Activated CD4-positive, alpha-beta T cell treated with anti-CD3 and anti-CD28 coated beads for 4 hours (primary cell): ENCODE data around the gene TNS3.

Source experiments
- DNase-seq, 2 donors: peaks; one replicate each; pipeline ENCODE4 v3.0.0-alpha.2; 2020

Gene TNS3

DNA sequence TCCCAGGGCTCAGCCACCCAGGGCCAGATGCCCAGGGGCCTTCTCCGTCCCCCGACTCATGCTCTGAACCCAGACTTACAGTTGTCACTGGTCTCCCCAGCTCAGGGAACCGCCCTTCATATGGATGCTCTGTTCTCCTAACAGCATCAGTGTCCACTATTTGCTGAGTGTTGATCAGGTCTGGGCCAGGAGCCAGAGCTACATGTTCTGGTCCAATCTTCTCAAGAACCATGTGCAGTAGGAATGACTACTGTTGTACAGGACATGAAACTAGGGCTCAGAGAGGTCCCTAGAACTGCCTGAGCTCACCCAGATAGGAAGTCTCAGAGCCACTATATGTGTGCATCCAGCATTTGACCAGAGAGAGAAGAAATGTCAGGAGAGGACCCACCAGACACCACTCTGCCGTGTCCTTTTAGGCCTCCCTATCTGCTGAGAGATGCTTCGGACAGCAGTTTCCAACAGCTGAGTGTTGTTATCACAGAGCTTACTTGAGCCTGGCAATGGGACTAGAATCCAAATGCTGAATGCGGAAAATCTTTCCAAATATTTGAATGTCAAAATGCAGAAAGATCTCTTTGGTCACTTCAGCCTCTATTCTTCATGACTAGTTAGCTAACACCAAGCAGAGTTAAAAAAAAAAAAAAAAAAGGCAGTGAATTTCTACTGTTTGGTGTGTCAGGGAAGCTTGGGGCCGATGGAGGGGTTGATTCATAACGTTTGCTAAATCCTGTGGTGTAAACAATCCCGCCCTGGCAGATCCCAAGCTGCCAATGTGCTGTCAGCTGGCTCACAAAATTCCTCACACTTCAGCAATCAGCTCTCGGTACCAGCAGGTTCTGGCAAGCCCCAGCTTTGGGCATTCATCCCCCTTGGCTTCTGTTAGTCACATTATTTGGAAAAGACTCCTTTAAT lies 246.1 kb downstream of the TNS3 start:
- DNase-seq, result no peak

DNA sequence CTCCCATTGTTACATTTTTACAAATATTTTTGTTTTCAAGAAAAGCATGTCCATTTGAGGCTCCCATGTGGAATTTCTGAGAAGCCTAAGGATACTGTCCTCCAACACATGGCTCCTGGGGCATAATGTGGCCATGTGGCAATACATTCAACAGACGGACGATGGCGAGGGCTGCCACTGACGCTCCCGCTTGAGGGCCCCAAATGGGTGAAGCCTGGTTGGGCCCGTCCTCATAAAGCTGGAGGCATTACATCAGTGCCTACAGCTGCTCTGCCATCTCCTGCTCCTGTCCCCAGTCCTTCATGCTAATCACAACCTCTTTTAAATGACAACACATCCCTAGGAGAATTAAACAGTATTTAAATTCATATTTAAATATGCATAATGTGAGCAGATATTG lies 246.8 kb downstream of the TNS3 start:
- DNase-seq, result no peak

DNA sequence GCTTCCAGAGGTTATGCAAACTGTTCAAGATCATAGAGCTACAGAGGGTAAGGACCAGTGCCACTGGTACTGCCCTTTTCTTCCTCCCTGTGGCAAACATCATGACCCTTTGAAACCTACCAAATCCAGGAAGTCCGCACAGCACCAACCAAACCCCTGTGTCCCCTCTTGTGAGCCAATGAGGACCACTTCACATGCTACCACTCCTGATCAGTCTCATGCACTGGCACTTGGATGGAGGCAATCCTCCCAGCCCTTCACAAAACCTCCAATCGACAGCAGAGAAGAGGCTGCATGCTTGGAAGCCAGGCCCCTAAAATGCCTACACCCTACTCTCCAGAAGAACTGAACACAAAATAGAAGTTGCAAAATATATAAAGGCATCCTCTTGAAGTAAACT lies 248.0 kb downstream of the TNS3 start:
- DNase-seq, result no peak

DNA sequence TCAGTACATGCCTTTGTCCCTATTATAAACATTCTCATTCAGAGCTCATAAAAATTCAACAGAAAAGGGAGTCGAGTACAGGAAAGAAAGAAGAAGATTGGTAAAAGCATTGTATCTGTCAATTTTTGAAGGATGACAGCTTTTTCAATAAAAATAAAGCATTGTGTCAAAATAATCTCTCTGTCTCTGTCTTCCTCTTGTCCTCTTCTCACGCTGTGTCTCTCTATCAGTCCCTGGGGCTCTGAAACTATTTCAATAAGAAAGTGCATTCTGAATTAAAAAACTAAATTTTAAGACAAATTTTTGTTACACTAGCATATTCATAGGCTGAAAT lies 248.4 kb downstream of the TNS3 start:
- DNase-seq, result no peak

DNA sequence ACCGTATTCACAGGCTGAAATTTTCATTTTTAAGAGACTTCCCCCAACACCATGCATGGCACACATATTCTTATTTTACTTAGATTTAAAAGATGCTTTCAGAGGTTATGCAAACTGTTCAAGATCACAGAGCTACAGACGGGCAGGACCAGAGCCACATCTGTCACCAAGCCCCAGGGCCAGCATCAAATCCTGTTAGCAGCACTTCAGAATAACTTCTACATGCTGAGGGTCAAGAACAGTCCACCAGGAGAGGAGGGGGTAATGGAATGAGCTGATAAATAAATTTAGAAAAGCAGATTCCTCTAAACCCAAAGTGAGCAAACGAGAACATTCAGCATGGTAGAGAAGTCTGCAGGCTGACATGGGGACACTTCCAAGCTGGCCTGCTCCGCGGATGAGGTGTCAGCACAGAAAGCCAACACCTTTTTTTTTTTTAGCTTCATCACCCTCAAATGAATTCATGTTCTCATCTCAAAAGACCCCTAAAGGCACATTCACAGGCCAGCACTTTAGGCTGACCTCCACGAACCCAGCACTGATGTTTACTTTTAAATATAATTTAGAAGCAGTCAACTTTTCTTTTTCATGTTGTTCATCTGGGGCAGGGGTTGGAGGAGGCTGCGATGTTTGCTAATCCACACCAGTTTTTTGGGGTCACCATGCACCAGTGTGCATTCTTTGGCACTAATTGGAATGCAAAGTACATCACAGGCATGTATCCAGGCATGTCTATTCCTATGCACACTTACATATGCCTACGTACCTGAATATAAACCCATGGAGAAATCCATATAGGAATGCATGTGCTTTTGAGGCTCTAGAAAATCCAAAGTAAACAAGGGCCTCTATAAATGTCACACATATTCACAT lies 249.0 kb downstream of the TNS3 start:
- DNase-seq, result no peak

DNA sequence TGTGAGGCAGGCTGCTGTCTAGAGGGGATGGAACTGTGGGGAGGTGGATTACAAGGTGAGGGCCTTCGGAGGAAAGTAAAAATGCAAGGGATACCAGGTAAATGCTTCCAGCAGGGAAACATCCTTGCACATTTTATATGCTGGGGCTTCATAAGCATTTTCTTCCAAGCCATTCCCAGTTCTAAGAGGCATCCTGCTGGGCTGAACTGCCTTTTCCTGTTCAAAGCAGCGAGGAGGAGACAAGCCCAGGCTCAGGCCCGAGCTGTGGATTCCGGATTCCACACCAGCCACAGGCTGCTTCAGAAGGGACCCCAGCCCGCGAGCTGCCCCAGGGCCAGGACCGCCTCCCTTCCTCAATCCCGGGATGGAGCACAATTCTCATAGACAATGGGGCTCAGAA lies 249.7 kb downstream of the TNS3 start:
- DNase-seq, result no peak

DNA sequence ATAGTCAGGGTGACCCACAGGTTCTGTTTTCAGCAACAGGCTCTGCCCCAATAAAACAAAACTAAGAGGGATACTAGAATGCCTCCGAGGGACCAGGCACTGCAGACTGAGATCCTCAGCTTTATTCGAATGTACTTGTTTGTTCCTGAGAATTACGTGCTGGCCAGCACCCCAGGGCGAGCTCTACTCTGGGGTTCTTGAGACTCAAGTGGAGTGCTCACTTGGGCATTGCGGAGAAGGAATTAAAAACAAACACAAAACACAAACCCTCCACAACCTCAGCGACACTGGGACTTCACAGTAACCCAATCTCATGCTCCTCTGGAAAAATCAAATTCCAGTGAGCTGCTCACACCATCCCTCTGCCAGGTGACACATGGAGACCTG lies 250.7 kb downstream of the TNS3 start:
- DNase-seq, result no peak

DNA sequence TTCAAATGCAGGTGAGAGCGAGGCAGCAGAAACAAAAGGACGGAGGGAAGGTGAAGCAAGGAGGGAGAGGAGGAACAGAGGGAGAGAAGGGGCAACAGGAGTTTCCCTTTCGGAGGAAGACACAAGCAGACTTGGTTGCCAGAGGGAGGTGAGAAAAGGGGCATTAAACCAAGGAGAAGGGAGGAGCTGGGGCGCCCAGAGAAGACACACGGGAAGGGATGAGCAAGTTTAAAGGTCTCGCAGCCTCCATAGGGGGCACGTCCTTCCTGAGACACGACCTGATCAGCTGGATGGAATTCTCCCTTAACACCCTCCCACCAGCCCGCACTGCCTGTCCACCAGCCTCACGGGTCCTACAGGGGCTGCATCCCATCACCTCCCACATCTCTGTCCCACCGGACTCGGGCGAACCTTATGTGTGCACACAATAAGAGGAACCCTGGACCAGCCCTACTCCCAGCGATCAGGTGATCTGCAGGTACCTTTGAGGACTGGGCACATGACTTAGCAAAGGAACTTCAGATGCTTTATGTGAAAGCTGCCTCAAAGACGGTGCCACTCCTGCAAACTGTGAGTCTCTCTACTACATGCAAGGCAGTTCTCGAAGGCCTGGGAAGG lies 251.2 kb downstream of the TNS3 start:
- no peak for DNase-seq

DNA sequence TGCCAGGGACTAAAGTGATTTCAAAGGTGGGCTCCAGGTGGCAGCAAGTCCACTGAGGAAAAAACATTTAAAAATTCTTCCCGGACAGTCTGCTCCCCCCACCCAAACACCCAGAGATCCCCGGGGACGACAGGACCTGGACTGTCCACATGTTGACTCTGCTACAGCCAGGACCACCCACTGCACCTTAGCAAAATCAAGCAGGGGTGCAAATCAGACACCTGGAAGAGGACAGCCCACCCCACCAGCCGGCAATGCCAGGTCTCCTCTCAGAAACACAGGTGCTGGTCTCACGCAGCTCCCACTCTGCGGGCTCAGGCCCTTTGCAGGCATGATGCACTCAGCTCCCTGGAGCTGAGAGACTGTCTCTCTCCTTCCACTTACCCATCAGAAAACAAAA lies 251.9 kb downstream of the TNS3 start:
- no peak for DNase-seq

DNA sequence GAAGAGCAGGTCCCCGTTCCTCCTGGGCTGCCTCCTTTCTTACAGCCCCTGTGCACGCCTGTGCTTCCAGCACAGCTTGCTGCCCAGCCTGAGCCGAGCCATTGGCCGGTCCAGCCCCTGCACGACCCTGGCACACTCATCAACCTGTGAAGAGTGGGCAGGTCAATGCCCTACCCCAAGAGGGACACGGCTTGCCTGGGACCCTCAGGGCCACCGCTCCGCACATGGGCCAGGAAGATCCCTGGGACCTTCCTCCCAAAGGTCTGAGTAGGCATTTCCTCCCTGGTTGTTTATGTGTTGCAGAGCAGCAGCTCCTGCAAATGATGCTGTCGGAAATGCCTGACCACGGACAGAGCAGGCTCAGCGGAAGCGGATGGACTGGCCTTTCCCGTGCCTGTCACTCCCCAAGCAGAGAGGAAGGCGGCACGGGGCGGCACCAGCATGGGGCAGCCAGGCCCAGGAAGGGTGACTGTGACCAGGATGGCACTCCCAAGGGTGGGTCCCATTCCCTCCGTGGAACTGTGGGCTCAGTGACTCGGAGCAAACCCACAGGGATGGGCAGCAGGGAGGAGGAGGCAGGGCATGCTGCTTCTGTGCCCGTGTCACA lies 252.5 kb downstream of the TNS3 start:
- DNase-seq, result no peak

DNA sequence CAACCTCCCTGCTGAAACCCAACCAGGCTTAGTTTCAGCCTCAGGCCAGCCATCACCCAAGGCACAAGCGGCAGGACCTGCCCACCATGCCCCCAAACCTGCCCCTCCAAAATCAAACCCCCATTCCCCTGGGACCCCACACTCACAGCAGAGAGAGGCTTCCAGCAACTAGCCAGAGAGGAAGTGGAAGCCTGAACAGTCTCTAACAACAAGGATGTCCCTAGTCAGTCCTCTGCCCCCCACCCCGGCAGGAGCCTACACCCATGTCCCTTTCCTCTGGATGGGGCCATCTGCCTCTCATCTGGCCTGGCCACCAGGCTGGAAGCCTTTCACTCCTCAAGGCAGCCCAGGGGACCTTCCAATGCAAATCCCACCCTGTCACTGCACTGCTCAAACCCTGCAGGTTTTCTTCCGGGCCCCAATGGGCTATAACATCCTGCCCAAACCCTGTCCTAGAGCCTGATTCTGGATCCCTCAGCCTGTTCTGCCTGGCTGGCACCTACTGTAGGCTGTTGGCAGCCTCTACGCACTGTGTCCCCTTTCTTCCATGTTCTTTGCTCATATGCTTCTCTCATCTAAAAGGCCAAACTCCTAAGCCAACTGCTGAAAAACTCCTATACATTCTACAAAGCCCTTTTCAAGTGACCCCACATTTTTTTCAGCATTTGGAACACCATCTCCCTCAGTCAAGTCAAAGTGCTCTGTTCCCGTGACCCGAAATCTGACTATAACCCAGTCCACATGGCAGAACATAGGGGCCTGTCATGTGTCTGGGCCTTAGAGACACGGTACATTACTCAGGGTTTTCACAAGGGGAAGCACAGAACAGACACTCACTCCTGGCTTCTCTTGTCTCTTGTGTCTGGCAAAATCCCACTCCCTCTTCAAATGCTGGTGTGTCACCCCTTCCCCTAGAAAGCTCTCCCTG lies 253.3 kb downstream of the TNS3 start:
- DNase-seq, result no peak

DNA sequence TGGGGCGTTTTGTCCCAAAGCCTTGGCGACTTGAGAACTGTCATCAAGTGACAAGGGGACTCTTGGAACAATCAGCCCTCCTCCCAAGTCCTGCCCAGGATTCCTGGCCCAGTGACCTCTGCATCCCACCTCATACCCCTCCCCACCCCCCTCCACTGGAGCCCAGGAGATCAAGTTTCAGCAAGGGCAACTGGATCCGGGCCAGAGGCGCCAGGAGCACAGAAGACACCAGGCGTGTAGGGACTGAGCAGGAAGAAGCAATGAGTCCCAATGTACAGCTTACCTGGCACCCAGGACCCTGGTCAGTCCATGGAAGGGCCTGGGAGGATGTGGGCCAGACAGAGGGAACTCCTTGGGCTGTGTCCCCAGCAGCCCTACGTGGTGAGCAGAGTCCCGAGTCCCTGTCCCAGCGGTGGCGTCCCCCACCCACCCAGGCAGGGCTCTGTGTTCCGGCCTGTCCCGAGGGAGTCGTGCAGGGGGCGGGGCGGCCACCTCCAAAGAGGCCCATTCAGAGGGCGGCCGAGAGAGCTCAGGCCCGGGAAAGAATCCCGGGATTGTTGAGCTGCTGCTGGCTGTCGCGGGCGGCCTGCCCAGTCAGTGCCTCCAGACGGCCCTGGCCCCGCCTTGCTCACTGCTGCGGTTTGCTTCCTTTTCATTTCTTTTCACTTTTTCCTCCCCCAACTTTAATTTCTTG lies 254.1 kb downstream of the TNS3 start:
- DNase-seq, result no peak

DNA sequence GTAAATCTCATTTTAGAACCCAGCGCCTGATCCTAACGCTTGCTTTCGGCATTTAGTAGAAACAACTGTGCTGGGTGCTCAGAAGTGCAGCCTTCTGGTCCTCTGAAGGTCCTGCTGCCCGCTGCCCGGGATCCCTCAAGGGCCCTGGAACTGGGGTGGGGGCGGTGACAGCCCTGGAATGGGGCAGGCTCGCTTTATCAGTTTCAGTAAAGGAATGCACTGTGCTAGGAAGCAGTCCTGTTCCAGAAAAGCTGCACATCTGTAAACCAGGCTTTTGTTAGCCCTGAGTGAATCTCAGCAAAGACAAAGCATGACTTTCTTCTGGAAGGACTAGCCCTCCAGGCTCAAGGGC lies 254.6 kb downstream of the TNS3 start:
- DNase-seq, result no peak

DNA sequence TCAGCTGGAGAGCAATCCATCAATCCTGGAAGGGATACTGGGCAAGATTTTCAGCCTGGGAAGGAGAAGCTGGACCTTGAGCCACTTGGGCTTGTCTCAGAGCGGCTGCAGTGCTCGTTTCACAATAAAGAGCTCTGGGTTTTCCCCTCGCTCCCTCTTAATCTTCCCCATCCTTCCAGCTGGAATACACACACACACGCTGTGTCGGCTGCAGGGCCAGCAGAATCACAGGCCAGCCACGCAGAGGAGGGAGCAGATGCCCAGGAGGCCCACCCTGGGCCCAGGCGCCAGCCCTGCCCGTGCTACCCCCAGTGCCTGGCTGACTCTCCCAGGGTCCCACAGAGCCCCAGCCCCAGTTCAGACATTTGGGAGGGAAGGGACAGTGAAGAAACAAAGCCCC lies 255.1 kb downstream of the TNS3 start:
- no peak for DNase-seq

DNA sequence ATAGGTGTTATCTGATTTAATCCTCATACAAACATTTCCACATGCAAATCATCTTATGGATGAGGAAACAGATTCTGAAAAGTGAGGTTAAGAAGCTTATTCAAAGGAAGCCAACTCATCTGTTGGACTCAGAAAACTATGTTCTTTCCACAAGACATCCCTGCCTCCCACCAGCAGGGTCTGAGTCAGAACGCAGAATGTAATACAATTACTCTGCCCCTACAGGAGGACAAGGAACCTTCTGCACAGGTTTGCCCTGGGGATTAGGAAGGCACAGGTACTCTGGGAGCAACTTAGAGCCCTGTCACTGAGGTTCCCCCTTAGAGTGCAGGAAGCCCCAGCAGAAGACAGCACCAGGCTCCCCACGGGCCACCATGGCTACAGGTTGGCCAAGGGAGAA lies 255.7 kb downstream of the TNS3 start:
- DNase-seq, result no peak

DNA sequence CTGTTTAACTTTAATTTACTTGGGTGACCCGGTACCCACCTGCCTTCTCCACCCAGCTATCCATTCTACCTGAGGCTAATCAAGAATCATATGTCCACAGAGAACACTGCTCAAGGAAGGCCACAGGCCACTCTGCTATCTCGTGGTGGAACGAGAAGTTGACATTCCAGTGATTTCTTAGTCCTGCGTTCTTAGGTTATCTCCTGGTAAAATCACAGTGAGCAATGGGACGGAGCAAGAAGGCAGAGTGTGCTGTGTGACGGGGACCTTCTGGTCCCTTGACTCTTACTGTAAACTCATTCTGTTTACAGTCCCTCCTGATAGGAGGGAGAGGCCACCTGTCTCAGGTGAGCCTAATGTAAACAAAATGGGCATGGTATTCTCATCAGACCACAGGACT lies 256.6 kb downstream of the TNS3 start:
- no peak for DNase-seq

DNA sequence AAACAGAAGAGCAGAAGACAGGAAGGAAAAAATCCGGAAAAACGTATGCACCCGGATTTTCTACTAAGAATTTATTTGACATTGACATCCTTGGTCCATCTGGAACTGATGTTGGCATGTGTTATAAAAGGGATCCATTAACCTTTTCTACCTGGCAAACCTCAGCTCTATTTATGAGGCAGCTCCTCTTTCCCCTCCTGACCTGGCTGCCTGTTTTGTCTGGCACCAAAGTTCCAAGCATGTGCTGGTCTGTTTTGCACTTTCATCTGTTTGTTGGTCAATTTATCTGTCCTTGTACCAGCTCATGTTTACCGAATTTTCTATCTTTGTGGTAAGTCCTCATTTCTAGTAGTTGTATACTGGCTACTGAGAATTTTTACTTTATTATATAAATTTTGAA lies 258.0 kb downstream of the TNS3 start:
- no peak for DNase-seq

DNA sequence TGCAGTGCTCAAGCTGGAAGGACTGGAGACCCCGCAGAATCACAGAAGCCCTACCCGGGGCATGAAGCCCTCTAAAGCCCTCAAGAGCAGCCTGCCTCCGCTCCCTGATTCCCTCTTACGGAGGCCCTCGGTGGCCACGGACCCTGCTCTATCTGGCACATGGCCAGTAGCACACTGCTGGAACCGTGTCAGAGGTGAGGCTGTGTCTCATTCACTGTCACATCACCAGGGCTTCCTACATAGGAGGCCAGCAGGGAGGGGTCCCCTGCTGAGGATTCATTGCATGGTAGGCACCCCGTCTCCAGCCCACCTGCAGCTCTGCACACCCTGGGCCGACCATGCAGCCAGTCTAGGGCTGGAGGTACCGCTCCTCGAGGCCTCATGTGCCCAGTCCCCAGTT lies 259.2 kb downstream of the TNS3 start:
- no peak for DNase-seq

DNA sequence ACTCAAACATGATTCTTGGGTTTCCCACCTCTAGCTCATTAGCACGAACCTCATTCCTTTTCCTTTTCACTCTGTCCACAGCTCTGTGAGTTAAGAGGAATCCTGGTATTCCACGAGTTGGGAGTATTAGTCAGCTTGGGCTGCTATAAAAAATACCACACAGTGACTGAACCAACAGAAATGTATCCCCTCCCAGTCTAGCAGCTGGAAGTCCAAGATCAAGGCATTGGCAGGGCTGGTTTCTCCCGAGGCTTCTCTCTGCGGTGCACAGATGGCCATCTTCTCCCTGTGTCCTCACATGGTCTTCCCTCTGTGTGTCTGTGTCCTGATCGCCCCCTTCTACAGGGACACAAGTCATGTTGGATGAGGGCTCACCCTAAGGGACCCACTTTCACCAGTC lies 261.6 kb downstream of the TNS3 start:
- no peak for DNase-seq

DNA sequence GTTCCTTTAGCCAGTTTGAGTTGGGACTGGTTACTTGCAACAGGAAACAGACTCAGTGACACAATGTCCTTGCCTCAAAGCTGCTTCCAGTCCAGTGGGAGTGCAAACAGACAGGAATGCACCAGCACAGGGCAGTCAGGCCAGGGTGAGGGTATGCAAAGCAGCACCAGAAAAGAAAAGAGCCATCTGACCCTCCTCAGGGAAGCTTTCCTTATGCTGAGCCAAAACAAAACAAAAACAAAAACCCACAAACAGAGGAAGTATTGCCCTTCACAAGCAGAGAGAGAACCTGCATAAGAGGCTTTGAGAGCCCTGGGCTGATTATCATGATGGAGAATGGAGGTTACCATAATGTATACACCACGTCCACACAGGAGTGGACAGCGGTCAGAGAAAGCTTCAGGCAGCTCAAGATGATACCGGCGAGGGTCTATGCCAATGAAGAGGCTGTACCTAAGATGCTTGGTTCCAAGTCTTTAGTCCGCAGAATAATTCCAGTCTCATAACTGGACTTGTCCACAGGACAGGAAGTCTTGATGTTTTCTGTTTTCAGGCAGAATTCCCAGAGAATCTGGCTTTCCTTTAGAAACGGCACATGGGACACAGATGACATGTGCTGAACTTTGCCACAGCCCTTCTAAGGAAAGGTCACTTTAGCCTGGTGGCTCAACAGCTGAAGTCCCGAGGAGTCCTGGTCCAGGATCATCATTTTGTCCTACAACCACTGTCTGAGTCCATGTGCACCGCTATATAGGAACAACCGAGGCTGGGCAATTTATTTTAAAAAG lies 263.3 kb downstream of the TNS3 start:
- no peak for DNase-seq

DNA sequence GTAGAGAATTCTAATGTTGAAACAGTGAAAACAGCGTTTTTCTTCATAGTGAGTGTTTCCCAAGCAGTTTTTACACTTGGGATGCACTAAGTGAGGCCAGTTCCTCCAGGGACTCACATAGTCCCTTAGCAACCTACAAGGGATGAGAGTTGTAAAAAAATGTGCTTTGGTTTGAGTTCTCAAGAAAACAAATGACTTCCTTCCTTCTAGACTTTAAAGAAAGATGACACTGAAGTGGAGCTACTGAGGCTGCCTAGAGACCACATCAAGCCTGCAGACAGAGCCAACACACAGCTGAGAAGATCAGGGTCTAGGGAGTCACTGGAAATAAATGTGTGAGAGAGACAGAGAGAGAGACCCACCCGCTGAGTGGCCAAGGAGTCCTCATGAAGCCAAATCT lies 264.4 kb downstream of the TNS3 start:
- DNase-seq, result no peak
